Measurements from ENCODE around the gene GRSF1.
A peak's percentile ranks its signal among the peaks of the same experiment; 100 is the strongest.
"Not testable (repeated sequence)": the region's sequence is repeated elsewhere in the genome, so short reads cannot be mapped to it uniquely, and the experiment has no call there.

Gene GRSF1, protein sequence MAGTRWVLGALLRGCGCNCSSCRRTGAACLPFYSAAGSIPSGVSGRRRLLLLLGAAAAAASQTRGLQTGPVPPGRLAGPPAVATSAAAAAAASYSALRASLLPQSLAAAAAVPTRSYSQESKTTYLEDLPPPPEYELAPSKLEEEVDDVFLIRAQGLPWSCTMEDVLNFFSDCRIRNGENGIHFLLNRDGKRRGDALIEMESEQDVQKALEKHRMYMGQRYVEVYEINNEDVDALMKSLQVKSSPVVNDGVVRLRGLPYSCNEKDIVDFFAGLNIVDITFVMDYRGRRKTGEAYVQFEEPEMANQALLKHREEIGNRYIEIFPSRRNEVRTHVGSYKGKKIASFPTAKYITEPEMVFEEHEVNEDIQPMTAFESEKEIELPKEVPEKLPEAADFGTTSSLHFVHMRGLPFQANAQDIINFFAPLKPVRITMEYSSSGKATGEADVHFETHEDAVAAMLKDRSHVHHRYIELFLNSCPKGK

DNA sequence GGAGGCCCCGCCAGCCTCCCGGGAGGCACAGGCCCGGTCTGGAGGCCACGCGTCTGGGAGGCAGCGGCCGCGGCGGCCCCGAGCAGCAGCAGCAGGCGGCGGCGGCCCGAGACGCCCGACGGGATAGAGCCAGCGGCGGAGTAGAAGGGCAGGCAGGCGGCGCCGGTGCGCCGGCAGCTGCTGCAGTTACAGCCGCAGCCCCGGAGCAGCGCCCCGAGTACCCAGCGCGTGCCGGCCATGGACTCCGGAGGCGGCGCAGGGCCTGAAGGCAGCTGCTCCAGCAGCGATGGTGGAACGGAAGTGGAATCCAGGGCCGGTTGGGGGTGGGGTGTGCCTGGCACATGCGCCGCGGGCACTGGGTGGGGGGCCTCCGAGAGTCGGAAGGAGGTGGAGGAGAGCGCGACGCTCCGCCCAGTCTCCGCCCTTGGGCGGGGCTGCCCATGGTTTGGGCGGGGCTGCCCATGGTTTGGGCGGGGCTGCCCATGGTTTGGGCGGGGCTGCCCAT lies at the start of gene GRSF1:
GRSF1 (minus strand) TSS at position 302 of the 505 bp plus-strand sequence; CDS start at position 239, 63 bp downstream.
- DNase-seq, result peak; percentile 92

DNA sequence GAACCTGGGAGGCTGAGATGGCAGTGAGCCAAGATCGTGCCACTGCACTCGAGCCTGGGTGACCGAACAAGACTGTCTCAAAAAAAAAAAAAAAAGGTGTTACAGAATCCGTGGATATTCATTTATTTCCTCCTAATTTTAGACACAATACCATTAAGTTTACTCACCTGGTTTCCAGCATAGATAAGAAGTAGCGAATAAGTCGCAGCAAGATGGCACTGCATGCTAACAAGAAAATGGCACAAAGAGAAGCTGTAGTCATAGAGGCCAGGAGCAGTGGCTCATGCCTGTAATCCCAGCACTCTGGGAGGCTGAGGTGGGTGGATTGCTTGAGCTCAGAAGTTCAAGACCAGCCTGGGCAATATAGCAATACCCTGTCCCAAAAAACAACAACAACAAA lies 45.5 kb upstream of the GRSF1 start:
- DNase-seq, result no peak

DNA sequence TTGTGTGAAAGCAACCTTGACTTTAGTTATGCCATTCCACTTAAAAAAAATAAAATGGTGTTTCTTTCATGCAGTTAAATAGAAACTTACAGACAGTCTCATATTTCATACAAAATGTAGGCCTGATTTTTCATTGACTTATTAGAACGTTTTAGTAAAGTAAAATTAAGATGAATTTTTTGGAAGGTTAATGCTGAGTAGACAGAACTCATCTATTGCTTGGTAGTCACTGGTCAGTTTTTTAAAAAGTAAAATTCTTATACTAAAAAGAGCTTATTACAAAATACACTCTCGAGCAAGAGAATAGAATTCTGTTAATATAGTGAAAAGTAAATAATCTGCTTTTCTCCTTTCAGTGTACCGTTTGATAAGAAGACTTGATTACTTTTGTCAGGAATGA lies 41.0 kb upstream of the GRSF1 start:
- DNase-seq, result no peak

DNA sequence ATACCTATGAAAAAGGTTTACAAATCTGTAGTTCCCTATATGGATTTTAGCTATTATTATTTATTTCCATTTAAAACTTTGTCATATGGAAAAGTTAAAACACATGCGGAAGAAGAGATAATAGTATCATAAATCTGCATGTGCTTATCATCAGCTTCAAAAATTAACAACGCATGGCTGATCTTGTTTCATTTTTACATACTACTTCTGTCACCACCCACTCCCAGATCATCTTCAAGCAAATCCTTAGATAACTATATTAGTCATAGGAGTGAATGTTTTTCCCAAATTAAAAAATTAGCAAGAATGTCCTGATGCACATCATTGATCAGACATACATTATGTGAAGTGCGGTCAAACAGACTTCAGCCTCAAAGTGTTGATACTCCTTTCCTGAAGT lies 37.9 kb upstream of the GRSF1 start:
- DNase-seq, result no peak

DNA sequence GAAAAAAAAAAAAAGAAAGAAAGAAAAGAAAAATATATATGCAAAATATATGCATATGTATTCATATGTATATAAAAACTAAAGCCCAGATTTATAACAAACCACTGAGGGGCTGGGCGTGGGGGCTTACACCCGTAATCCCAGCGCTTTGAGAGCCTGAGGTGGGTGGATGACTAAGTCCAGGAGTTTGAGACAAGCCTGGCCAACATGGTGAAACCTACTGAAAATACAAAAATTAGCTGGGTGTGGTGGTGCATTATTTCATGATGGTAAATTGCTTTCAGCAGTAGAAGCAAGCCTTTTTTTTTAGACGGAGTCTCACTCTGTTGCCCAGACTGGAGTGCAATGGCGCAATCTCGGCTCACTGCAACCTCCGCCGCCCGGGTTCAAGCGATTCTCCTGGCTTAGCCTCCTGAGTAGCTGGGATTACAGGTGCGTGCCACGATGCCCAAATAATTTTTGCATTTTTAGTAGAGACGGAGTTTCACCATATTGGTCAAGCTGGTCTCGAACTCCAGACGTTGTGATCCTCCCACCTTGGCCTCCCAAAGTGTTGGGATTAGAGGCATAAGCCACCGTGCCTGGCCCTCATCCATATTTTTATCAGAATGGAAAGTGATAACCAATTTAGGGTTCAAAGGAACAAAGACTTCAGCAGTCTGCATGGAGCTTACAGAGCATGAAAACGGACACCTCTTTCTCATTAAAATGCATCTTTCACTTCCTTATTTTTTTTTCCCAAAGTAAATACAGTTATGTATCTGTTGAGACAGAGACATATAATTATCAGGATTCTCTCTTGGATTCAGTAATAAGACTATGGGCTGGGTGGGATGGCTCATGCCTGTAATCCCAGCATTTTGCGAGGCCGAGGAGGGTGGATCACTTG lies 34.8 kb upstream of the GRSF1 start:
- DNase-seq, result no peak

DNA sequence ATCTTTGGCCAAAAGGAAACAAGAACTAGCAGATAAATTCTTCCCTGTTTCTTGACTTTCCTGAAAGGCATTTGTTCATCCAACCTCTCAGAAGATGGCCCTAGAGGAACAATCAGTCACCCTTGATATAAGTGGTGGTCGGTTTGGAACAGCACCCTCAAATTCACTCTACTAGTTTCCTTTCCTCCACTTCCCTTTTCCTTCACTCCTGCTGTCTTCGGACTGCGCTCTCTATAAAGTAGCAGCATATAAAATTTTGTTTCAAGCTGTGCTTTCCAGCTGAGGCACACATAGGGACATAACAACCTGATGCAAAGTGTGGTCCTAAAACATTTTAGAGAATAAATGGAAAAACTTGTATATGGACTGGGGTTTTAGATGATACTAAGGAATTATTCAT lies 33.5 kb upstream of the GRSF1 start:
- no peak for DNase-seq

DNA sequence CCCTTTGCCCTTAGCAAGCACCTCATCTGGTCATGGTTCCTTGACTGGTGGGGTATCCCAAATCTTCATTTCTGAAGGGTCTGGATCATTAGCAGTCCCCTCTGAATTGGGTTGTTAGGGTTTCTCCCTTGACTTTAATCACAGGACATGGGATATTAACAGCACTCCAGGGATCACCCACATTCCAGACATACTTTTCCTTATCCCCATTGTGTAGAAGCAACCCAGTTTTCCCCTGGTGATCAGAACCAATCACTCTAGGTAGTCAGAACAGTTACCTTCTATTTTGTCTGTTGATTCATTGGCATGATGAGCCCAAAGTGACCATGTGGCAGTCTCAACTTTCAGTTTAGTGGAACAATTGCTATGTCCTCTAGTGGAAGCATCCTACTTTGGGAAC lies 29.1 kb upstream of the GRSF1 start:
- DNase-seq, result no peak

DNA sequence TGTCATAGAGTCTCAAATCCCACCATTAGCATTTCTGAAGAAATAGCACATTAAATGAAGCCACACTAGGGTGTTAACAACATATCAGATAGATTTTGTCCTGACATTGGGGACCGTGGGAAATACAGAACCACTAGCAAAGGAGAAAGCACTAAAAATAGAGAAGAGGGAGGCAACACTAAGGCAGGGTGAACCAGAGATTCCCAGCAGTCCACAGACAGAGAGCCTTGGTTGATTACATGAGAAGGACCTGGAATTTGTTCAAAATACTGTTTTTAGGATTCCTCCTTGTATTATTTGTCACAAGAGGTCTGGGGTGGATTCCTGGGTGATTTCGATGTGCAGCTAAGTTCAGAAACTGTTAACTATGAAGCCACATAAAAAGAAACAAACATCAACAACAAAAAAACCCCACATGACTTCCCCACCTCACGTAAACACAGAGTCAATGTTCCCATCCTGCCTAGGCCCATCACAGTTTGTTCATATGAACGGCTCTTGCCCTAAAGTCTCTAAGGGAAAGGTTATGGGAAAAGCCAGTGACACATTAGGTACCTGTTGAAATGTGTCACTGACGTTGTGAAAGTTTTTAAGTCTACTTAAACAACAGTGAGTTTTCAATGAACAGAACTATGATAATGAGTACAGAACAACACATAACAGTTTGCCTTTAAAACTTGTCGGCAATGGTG lies 23.6 kb upstream of the GRSF1 start:
- DNase-seq, result no peak

DNA sequence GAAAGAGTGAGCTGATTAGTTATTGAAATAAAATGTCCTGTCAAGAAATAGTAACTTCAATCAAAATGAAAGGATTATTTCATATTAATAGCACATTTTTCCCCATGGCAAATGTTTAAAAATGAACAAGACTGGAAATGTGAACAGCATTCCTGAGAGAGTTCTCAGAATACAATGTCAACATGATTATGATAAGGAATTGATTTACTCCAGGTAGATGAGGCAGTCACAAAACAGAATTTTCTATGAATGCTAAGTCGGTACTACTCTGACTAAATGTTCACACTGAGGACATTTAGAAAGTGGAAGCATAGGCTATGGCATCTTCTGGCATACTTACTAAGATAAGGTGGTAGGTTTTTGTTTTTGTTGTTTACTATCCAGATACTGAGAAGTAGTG lies 19.4 kb upstream of the GRSF1 start:
- no peak for DNase-seq

DNA sequence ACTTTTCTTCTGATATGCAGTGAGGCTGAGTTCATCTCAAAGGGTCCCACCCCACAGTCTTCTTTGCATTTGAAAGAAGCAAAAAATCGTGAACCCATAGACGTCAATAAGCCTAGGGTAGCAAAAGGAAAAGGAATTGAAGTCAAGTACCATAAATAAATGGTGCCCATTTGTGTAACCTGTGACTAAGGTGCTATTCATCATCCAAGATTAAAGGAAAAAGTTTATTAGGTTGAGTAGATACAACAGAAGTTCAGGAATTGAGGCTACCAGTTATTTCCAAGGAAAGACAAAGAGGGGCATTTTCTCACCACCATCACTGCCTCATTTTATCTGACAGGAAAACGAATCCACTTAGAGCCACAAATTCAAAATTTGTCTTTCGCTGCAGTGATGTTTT lies 18.8 kb upstream of the GRSF1 start:
- no peak for DNase-seq

DNA sequence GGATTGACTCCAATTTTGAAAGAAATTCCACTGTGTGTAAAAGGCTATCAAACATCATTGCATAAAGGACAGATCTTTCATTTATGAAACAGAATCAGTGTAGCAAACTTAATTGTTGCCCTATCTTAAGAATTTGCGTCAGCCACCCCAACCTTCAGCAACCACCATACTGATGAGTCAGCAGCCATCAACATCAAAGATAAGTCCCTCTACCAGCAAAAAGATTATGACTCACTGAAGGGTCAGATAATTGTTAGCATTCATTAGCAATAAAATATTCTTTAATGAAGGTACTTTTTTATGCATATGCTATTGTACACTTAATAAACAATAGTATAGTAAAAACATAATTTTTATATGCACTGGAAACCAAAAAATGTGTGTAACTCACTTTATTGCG lies 15.8 kb upstream of the GRSF1 start:
- no peak for DNase-seq

DNA sequence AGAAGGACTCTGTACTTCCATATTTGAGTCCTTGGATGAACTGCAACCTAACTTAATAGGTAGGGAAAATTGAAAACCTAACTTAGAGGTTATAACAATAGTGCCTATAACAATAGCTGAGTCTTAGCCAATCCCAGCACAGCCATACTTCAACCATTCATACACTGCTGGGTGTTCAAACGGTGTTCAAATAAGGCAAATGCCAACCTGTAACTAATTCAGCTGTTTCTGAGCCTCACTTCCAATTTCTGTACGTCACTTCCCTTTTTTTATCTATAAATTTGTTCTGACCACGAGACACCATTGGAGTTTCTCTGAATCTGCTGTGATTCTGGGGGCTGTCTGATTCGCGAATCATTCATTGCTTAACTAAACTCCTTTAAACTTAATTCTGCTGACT lies 9.6 kb upstream of the GRSF1 start:
- no peak for DNase-seq

DNA sequence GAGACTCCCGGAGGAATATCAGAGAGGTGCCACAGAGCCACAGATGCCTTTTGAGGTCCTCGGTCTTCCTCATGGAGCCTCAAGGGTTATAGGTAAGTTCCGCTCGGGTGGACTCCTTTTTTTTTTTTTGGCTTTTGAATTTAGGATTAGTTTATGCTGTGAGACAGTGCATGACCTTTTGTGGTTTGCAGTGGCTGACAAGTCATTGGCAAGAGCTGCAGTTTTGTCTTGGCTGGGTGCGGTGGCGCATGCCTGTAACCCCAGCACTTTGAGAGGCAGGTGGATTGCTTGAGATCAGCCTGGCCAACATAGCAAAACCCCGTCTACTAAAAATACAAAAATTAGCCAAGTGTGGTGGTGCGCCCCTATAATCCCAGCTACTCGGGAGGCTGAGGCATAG lies 4.5 kb upstream of the GRSF1 start:
- DNase-seq, result no peak

DNA sequence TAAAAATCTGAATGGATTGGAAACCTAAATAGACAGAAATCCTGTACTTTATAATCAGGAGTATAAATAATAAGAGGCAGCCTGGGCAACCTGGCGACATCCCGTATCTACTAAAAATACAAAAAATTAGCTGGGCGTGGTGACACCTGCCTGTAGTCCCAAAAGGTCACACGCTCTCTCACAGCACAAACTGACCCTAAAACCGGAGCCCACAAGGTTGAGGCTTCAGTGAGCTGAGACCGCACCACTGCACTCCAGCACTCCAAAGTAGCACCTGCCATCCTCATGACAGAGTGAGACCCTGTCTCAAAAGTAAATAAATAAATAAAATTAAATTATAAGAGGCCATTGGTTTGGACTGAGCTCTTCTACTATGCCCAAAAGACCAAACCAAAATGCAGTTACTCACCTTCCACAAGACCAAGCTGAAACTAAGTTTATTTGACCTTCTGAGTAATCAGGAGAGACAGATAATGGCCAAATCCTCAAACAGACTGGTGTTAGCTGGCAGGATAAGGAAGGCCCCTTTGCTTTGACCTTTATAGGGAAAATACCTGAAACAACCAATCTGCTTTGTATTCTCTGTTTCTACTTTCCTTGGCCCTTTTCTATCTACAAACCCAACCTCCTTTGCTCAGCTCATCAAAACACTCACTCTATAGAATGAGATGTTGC lies 3.2 kb upstream of the GRSF1 start:
- DNase-seq, result no peak

DNA sequence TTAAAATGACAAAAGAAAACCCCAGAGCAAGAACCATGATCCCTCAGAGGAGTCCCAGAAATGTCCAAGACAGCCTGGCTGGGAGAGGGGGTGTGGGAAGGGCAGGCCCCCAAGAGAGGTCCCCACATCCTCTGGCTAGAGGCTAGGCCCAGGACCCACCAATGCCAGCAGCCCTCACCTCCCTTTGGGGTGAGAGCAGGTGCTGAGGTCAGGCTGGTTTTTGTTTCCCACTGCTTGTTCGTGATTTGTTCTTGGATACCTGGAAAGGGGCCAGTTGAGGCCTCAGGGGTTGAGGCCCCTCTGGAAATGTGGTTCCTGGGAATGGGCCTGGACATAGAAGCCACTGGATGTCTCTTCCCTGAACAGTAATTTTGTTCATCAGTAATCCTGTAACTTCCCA lies 2.3 kb upstream of the GRSF1 start:
- no peak for DNase-seq

DNA sequence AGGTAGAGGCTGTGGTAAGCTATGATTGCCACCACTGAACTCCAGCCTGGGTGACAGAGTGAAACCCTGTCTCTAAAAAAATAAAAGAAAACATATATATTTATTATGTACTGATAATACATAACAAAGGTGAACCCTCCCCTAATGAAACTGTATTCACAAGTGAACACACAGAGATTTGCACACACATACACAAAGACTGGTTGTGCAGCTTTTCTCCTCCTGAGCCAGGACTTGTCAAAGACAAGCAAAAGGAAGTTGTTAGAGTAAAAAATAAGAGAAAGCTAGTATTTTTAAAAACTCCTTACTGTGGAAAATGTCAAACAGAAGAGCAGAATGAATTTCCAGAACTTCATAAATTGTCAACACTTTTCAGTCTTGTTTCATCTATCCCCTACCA lies 1.5 kb upstream of the GRSF1 start:
- DNase-seq, result no peak

DNA sequence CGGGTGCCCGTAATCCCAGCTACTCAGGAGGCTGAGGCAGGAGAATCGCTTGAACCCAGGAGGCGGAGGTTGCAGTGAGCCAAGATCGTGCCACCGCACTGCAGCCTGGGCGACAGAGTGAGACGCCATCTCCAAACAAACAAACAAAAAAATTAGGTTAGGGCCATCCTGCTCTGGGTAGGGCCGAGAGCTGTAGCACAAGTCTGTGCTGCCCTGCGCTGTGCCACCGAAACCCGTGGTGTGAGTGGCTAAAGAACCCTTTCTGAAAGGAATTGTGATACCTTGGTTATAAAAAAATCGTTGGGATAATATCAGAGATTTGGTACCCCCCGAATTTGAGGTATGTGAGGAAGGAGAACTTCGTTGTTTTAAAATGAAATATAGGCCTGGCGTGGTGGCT lies 941 bp upstream of the GRSF1 start:
- not testable (repeated sequence) for DNase-seq

DNA sequence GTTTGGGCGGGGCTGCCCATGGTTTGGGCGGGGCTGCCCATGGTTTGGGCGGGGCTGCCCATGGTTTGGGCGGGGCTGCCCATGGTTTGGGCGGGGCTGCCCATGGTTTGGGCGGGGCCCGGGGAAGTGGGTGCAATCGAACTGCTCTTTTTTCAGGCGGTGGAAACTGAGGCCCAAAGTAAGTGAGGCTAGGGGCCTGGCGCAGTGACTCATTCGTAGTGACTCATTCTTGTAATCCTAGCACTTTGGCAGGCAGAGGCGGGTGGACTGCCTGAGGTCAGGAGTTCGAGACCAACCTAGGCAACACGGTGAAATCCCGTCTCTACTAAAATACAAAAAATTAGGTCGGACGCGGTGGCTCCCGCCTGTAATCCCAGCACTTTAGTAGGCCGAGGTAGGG lies 447 bp upstream of the GRSF1 start:
- peak; percentile 52 for DNase-seq

DNA sequence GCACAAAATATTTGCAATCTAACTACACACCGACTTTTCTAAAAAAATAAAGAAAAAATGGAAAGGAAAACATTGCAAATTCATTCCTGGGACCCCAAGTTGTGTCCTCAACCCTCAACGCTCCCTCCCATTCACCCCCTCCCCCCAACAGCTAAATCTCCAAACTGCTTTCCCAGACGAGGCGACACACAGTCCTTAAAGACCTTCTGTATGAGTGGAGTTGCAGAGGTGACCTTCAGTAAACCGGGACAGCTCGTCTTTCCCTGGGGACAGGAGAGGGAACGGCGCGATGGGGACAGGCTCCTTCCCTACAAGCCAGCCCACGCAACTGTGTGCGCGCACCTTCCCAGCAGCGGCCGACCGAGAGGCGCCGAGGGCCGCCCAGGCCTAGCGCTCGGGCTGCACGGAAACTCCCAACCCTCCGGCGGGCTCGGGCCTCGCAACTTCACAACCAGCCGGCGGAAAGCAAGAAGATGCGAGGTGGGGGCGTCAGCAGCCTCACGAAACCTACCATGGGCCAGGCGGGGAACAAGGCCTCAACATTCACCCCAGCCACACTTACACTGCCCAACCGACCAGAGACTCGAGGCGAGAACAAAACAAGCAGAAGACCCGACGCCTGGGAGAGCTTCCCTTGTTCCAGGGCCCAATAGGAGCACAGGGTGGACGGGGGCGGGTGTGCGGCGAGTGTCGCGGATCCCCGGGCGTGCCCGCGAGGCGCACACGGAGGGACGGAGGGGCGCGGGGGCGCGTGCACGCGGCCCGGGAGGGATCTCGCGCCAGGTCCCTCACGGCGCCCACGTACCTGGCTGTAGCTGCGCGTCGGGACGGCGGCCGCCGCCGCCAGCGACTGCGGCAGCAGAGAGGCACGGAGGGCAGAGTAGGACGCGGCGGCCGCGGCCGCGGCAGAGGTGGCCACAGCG lies 763 bp downstream of the GRSF1 start:
- DNase-seq, result peak; percentile 50

DNA sequence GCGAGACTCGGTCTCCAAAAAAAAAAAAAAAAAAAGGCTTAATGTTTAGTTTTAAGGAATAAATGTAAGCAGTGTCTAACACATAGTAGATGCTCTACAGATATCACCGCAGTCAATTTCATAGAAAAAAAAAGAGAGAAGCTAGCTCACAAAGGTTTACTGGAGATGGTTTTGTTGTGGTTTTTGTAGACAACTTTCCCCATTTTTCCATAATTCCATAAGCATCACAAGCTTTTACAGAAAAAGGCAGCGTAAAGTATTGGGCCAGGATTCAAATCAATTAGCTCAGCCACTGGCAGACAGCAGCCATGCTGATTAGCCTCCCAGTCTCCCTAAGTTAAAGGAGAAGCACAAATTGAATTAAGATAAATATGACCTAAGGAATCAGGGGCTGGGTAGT lies 1.5 kb downstream of the GRSF1 start:
- no peak for DNase-seq

DNA sequence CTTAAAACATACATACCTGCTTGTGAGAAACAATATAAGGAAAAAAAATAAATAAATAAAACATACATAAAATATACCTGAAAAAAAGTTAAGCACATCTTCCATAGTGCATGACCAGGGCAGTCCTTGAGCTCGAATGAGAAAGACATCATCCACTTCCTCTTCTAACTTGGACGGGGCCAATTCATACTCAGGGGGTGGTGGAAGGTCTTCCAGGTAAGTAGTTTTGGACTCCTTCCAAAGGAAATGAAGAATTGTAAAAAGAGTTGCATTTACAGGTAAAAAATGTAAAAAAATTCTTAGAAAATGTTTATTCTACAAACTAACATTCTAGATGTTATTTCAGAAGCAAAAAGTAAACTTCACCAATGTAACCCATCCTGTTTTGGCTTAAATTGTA lies 3.6 kb downstream of the GRSF1 start:
- DNase-seq, result no peak

DNA sequence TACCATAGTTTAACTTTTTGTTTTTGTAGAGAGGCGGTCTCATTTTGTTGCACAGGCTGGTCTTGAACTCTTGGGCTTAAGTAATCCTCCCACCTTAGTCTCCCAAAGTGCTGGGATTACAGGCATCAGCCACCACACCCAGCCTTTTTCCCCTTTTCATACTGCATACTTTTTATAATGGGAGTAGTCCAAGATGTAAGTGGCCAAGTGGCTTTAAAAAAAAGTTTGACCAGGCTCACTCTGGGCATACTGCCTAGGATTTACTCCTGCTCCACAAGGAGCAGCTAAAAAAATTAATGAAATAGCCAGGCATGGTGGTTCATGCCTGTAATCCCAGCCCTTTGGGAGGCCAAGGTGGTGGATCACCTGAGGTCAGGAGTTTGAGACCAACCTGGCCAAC lies 6.0 kb downstream of the GRSF1 start:
- DNase-seq, result no peak

Data from activated effector memory CD4-positive, alpha-beta T cell treated with Interleukin-2 at 50 U/mL for 16 hours (primary cell).